ENCODE measurements around the gene TRAPPC4.
"Not testable (repeated sequence)": the region's sequence is repeated elsewhere in the genome, so short reads cannot be mapped to it uniquely, and the experiment has no call there.

Gene TRAPPC4

GRCh38 chr11:119014209-119014924, 4.2 kb upstream of the TRAPPC4 start:
- no peak for DNase-seq (ENCODE audit: low read depth in 2 of 2)

- DNase-seq (ENCODE audit: low read depth in 2 of 2): no peak
These were observed 3.4 kb upstream of the TRAPPC4 start for GRCh38 chr11:119015054-119015611.

- DNase-seq (ENCODE audit: low read depth in 2 of 2): no peak
These were observed 2.2 kb upstream of the TRAPPC4 start for GRCh38 chr11:119016216-119017009.

GRCh38 chr11:119017377-119017776, 1.2 kb upstream of the TRAPPC4 start:
- DNase-seq (ENCODE audit: low read depth in 2 of 2): not testable (repeated sequence)

- DNase-seq (ENCODE audit: low read depth in 2 of 2): no peak
These were observed 1.4 kb downstream of the TRAPPC4 start for GRCh38 chr11:119019996-119020395.

- DNase-seq (ENCODE audit: low read depth in 2 of 2): no peak
These were observed 3.1 kb downstream of the TRAPPC4 start for GRCh38 chr11:119021631-119022030.

GRCh38 chr11:119023741-119024140, 5.2 kb downstream of the TRAPPC4 start:
- no peak for DNase-seq (ENCODE audit: low read depth in 2 of 2)

- DNase-seq (ENCODE audit: low read depth in 2 of 2): no peak
These were observed 6.0 kb downstream of the TRAPPC4 start for GRCh38 chr11:119024430-119025098.

GRCh38 chr11:119025099-119025473, 6.5 kb downstream of the TRAPPC4 start:
- no peak for DNase-seq (ENCODE audit: low read depth in 2 of 2)

- DNase-seq (ENCODE audit: low read depth in 2 of 2): no peak
These were observed 7.0 kb downstream of the TRAPPC4 start for GRCh38 chr11:119025541-119025940.

- no peak for DNase-seq (ENCODE audit: low read depth in 2 of 2)
These were observed 7.6 kb downstream of the TRAPPC4 start for GRCh38 chr11:119025978-119026766.

- no peak for DNase-seq (ENCODE audit: low read depth in 2 of 2)
These were observed 8.4 kb downstream of the TRAPPC4 start for GRCh38 chr11:119026970-119027369.

GRCh38 chr11:119027561-119028345, 9.2 kb downstream of the TRAPPC4 start:
- DNase-seq (ENCODE audit: low read depth in 2 of 2): no peak

- no peak for DNase-seq (ENCODE audit: low read depth in 2 of 2)
These were observed 9.9 kb downstream of the TRAPPC4 start for GRCh38 chr11:119028346-119029068.

- DNase-seq (ENCODE audit: low read depth in 2 of 2): no peak
These were observed 10.4 kb downstream of the TRAPPC4 start for GRCh38 chr11:119029069-119029339.

GRCh38 chr11:119029340-119030028, 10.9 kb downstream of the TRAPPC4 start:
- peak; percentile 12 to 39 for DNase-seq (ENCODE audit: low read depth in 2 of 2)

GRCh38 chr11:119030029-119030328, 11.4 kb downstream of the TRAPPC4 start:
- DNase-seq (ENCODE audit: low read depth in 2 of 2): no peak

GRCh38 chr11:119030329-119031047, 11.9 kb downstream of the TRAPPC4 start, which contains the start of gene SLC37A4:
Gene SLC37A4 (minus strand): TSS chr11:119030877.
- DNase-seq (ENCODE audit: low read depth in 2 of 2): peak; percentile 95 to 99

- DNase-seq (ENCODE audit: low read depth in 2 of 2): no peak
These were observed 13.3 kb downstream of the TRAPPC4 start for GRCh38 chr11:119031912-119032280.

All from stimulated activated CD4-positive, alpha-beta T cell treated with anti-CD3 and anti-CD28 coated beads, Interleukin-12 subunit alpha, Interleukin-12 subunit beta, amount 100 ng/mL, for 24 hours (primary cell).